GM19043 (cell line): ENCODE measurements around the gene KIF22.

ENCODE experiments used
- ATAC-seq: cut with Tn5 transposase; IDR thresholded peaks from one replicate; pipeline ENCODE4 v1.9.1; 2021; ENCODE audit warnings: low read depth; ENCODE audit not compliant: unreplicated experiment

The KIF22 gene

GRCh38 chr16:29812754-29813643, 22.4 kb downstream of the KIF22 start:
- ATAC-seq: no peak

DNA sequence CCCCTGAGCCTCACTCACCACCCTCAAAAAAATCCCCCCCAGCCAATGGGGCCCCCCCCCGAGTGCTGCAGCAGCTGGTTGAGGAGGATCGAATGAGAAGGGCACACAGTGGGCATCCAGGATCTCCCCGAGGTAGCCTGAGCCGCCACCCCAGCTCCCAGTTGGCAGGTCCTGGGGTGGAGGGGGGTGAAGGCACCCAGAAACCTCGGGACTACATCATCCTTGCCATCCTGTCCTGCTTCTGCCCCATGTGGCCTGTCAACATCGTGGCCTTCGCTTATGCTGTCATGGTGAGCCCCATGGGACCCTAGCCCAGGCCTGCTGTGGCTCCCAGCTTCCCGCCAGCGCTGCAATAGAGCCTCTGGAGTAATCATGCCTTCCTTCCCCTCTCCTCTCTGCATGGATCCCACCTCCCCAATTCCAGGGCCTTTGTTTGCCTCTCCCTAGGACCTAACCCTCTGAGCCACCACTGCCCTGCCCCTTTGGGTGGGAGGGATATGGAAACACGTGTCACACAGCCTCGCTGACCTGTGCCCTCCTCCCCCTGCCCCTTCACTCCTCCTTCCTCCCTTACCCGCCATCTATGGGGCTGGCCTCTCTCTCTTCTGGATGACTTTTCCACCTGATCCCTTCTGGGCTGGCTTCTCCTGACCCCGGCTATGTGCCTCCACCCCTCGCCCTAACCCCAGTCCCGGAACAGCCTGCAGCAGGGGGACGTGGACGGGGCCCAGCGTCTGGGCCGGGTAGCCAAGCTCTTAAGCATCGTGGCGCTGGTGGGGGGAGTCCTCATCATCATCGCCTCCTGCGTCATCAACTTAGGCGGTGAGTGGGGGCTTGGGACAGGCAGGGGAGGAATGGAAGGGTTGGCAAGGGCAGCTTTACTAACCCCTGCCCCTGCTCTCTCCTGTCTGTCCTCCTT, 23.4 kb downstream of the KIF22 start:
- no peak for ATAC-seq

DNA sequence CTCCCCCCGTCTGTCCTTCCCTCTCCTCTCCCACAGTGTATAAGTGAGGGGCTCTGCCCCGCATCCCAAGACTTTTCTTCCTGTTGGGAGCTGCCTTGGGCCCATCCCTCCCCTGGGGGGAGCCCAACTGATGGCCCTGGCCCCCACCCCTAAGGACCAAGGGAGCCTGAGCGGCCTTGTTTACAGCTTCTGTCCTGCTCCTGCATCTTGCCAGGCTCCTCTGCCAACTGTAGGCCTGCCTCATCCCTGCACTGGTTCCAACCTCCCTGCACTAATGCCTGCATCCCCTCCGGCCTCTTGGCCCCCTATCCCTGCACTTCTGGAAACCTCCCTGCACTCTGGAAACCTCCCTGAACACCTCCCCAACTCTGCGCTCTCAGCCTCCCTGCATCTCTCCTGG, 24.0 kb downstream of the KIF22 start:
- ATAC-seq: no peak

DNA sequence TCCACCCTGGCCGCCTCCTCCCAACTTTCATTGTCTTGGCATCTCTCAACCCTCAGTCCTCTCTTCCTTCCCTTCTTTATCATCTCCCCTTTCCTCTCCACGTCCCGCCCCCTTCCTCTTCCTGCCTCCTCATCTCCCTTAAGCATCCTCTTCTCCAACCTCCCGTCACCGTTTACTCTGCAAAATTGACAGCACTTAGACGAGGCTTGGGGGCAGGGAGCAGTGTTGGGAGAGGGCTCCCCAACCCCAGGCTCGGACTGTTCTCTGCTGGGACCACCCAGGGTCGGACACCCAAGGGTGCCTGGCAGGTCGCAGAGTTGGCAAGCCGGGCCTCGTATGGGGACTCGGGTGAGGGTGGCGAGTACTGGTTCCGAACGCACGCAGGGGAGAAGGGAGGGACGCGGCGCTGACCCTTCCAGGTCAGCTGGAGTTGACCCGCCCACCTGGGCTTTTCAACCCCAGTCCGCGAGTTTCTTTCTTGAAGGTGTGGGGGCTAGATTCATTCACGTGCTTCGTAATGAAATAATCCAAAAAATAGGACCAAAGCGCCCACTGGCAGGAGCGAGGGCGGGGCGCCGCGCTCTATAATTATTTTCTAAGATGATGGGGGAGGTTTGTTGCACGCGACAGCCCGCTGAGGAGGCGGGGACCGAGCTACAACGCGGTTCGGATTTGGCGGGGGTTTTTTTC, 24.6 kb downstream of the KIF22 start:
- ATAC-seq: no peak

DNA sequence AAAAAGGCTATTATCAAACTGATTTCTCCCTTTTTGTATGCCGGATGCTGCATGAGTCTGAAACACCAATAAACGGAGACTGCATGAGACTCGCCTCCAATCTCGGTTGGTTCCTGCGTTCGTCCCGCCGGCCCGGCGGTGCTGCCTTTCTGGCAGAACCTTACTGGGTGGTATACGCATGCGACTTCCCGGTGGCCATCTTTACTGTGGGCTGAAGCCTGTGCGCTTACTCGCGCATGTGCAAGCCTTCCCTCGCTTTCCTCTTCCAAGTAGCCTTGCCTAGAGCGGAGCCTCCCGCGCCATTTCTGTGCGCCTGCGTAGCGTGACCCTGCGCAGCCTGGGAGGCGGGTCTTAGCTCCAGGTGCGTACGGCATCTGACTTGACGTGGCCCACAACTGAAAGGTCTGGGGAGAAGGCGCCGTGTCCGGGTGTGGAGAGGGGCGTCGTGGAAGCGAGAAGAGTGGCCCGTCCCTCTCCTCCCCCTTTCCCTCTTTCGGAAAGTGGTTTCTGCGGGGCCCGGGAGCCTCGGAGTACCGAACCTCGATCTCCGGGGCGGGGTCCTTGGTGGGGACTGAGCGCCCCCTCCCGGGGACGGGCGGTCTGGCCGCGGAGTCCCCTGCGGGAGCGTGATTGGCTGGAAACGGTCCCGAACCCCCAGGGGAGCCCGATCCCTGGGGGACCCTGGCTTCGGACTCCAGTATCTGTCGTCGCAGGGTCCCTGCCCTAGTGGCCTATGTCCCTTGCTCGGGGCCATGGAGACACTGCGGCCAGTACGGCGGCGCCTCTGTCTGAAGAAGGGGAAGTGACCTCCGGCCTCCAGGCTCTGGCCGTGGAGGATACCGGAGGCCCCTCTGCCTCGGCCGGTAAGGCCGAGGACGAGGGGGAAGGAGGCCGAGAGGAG, 25.5 kb downstream of the KIF22 start, which contains the start of gene PAGR1:
Gene PAGR1, plus strand, starts transcription at position 360 of the 901 bp plus-strand sequence. Its CDS starts 374 bp downstream, at position 734.
- ATAC-seq: peak; percentile 44

DNA sequence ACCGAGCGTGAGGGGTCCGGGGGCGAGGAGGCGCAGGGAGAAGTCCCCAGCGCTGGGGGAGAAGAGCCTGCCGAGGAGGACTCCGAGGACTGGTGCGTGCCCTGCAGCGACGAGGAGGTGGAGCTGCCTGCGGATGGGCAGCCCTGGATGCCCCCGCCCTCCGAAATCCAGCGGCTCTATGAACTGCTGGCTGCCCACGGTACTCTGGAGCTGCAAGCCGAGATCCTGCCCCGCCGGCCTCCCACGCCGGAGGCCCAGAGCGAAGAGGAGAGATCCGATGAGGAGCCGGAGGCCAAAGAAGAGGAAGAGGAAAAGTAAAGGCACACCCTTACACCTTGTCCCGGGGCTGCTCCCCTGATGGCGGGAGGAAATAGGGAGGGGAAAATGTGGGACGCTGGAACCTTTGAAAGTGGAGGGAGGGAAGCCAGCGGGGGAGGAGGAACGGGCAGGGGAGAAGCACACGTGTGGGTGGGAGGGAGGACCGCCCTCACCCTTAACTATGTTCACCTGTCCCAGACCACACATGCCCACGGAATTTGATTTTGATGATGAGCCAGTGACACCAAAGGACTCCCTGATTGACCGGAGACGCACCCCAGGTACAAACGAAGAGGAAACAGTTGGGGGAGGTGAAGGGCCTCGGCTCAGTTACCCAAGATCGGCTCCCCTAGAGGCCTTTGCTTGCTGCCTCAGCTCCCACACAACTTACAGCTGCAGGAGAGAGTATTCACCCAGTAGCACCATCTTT, 26.3 kb downstream of the KIF22 start:
- peak; percentile 3 for ATAC-seq

DNA sequence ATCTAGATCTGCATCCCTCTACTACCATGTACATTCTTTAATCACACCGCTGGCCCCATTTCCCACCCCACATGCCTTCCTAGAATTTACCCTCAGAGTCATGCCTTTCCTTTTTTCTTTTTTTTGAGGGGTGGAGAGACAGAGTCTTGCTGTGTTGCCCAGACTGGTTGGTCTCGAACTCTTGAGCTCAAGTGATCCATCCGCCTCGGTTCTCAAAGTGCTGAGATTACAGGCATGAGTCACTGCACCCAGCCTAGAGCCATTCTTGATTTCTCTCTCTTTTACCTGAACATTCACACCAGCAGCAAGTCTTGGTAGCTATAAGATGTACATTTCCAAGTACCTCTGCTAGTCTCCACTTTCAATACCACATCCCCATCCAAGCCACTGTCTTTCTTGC, 27.5 kb downstream of the KIF22 start:
- no peak for ATAC-seq

GRCh38 chr16:29819506-29819905, 29.0 kb downstream of the KIF22 start:
- no peak for ATAC-seq

DNA sequence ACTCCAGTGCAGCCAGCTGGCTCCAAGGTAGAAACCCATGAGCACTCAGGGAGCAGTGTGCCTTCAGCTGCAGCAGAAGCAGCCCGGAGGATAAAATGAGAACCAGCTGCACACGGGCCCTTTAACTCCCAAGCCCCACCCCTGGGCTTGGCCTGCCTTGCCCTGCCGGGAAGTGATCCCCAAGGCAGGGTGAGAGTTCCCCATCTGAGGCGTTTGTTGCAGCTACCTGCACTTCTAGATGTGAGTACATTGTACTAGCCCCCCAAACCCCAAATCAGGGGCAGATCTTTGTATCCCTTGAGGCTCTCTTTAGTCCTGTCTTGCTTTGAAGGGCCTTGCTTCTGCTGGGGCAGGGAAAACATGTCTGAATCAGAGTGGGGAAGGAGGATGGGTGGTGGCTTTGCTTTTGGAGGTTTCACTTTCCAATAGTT, 29.7 kb downstream of the KIF22 start, which contains the start of gene MVP:
Gene MVP, plus strand, starts transcription at position 192 of the 431 bp plus-strand sequence. CDS start 10,088 bp downstream, outside the sequence.
- no peak for ATAC-seq

DNA sequence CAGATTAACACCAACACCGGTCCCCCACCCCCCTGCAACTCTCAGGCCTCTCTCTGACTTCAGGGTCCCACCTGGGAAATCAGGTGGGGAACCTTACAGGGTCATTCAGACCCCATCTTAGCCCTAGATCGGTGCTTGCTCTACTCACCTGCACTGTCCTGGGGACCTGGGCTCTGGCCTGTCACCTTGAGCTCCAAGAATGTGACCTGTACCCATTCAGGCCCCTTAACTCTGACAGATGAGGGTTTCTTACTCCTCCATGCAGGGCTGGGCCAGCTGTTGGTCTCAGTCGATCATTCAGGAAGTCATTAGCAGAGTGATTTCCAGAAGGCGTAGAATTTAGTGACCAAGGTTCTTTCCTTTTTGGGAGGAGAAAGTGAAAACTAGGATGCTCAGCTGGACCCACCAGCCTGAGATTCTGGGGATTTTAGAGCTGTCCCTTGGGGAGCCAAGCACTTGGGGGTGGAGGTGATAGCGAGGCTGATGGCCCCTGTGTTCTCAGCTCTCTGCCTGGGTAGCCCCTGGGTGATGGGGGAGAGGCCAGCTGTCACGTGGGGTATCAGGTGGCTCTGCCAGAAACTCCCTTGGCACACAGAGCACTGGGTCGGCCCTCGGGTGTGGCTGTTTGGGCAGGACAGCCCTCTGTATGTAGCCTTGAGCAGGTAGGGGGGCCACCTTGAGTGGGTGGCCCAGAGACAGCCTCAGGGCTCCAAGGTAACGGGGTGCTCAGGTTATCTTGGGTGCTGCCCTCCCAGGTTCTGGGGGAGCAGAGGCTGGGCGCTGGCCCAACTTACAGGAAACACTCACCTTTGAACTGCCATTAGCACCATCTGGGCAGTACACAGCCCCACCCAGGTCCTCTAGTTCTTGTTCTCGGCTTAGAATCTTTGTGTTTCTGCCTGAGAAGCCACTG, 30.4 kb downstream of the KIF22 start:
- ATAC-seq: no peak

DNA sequence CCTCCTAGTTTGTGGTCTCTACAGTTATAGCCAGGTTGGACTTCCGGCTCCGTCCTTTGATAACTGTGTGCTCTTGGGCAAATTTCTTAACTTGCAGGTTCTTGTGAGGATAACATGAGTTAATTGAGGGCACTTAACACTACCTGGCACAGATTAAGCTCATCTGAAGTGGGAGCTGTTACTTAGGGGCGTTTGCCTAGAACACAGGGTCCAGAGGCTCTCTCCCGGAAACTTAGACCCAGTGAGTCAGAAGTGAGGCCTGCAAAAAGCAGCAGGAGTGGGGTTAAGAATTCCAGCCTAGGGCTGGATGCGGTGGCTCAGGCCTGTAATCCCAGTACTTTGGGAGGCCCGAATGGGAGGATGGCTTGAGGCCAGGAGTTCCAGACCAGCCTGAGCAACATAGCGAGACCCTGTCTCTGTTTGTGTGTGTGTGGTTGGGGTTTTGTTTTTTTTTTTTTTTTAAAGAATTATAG, 31.1 kb downstream of the KIF22 start:
- no peak for ATAC-seq

GRCh38 chr16:29824589-29825144, 34.1 kb downstream of the KIF22 start:
- ATAC-seq: no peak

- no peak for ATAC-seq
Measured at GRCh38 chr16:29825145-29826044, 34.8 kb downstream of the KIF22 start.

DNA sequence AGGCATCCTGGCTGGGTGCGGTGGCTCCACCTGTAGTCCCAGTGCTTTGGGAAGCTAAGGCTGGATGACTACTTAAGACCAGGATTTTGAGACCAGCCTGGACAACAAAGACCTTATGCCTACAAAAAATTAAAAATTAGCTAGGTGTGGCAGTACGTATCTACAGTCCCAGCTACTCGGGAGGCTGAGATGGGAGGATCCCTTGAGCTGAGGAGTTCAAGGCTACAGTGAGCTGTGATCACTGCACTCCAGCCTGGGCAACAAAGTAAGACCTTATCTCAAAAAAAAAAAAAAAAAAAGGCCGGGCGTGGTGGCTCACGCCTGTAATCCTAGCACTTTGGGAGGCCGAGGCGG, 35.8 kb downstream of the KIF22 start:
- ATAC-seq: no peak

GRCh38 chr16:29830774-29831173, 40.2 kb downstream of the KIF22 start:
- ATAC-seq: no peak

GRCh38 chr16:29831490-29831889, 40.9 kb downstream of the KIF22 start:
- no peak for ATAC-seq
